Erythroblast (primary cell): Measurements from ENCODE around the gene IPPK.

Source experiments
- DNase-seq, 2 experiments: peaks; one replicate each; lab custom pipeline; 2025; lab: John Stamatoyannopoulos, UW
- GATA1 ChIP-seq: IDR thresholded peaks from 2 replicates; pipeline ENCODE4 v1.6.1; 2011; ENCODE audit warnings: low read depth, mild to moderate bottlenecking, control low read depth, low read length, moderate library complexity
- POLR2A ChIP-seq: IDR thresholded peaks from 2 replicates; pipeline ENCODE4 v1.6.1; 2011; ENCODE audit warnings: mild to moderate bottlenecking, low read length

The IPPK gene

GRCh38 chr9:92657296-92658094, 12.4 kb downstream of the IPPK start:
- no peak for TF ChIP-seq POLR2A
- no peak for TF ChIP-seq GATA1
- DNase-seq: no peak

- DNase-seq: no peak
- no peak for TF ChIP-seq POLR2A
- no peak for TF ChIP-seq GATA1
Observed at GRCh38 chr9:92656537-92656925, 13.4 kb downstream of the IPPK start.

DNA sequence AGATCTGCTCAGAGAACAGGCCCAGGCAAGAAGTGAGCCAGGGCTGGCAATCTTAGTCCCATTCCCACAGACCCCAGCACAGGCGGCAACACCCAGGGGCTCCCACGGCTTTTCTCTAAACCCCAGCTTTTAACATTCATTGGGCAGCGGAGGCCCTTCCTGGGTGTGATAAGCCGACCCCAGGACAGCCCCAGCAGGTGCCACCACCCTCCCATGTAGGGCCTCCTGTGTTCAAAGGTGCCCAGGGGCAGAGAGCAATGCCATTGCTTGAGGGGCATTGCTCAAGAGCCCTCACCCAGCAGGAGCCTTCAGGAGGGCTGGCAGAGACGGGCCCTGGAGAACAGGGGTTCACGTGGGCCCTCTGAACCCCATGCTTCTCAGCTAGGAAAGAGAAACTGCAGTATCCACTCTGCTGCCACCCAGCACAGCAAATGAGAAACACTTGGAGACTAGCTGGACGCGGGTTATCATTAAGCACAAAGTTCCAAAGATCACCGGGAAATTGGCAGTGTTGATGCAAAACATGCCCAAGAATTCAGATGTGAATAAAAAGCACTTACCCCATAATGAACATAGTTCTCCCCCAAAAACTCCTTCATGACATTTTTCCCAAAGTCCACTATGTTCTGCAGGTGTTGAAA, 13.9 kb downstream of the IPPK start:
- TF ChIP-seq POLR2A: no peak
- no peak for TF ChIP-seq GATA1
- peak in 1 of 2 experiments; percentile 16 for DNase-seq

DNA sequence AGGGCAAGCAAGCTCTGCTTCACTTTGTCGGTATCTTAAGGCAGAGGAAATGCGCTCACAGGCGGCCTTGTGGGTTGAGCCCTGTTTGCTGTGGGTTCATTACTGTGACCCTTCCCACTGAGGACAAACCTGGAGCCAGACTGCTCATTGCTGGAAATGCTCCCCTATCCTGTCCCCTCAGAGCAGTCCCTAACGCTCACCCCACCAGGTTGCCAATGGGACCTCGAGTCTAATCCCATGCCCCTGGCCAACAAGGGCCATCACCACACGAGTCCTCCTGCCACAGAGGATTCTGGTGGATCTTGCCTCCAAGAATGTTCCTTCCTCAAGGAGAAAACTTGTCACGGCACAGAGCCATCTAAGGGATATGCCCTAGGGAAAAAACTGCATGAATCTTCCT, 14.6 kb downstream of the IPPK start:
- TF ChIP-seq GATA1: no peak
- no peak for TF ChIP-seq POLR2A
- DNase-seq: no peak

GRCh38 chr9:92654481-92655301, 15.2 kb downstream of the IPPK start:
- DNase-seq: peak; percentile 68 to 79
- TF ChIP-seq GATA1: no peak
- no peak for TF ChIP-seq POLR2A

DNA sequence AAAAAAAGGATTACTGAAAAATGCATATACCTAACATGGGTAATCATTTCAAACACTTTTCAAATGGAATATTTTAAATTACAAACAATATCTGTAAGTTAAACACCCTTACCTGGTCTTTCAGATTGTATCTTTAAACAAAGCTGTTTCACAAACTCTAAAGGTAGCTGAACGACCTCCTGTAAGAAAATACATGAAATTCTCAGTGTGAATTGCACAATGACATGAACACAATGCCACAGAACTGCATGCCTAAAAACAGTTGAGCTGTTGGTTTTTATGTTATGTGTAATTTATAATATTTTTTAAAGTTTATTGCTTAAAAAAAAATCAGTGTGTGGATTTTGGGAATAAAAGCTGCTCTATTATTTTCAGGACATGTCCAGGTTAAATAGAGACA, 17.5 kb downstream of the IPPK start:
- no peak for DNase-seq
- no peak for TF ChIP-seq GATA1
- TF ChIP-seq POLR2A: no peak

- no peak for DNase-seq
- TF ChIP-seq GATA1 (no peak), POLR2A (no peak)
Observed at GRCh38 chr9:92650839-92651621, 18.9 kb downstream of the IPPK start.

DNA sequence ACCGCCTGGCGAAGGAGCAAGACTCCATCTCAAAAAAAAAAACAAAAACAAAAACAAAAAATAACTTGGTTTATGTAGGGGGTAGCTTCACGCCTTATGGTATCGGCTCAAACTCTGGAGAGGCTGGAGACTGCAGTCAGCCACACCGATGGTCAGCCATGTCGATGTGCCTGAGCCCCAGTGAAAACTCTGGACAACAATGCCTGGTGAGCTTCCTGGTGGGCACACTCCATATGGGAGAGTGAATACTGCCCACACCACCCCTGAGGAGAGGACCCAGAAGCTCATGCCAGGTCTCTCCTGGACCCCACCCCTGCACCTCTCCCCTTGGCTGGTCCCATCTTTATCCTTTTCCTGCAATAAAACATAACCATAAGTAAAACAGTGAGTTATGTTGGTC, 19.6 kb downstream of the IPPK start:
- TF ChIP-seq POLR2A (no peak), GATA1 (no peak)
- no peak for DNase-seq

- no peak for TF ChIP-seq GATA1
- no peak for TF ChIP-seq POLR2A
- no peak for DNase-seq
Observed at GRCh38 chr9:92649007-92649406, 20.9 kb downstream of the IPPK start.

GRCh38 chr9:92648474-92648971, 21.4 kb downstream of the IPPK start:
- DNase-seq: no peak
- no peak for TF ChIP-seq POLR2A
- TF ChIP-seq GATA1: no peak

- TF ChIP-seq POLR2A: no peak
- no peak for DNase-seq
Observed at GRCh38 chr9:92647671-92648473, 22.1 kb downstream of the IPPK start.

GRCh38 chr9:92645041-92645440, 24.9 kb downstream of the IPPK start:
- no peak for TF ChIP-seq POLR2A
- TF ChIP-seq GATA1: no peak
- DNase-seq: no peak

DNA sequence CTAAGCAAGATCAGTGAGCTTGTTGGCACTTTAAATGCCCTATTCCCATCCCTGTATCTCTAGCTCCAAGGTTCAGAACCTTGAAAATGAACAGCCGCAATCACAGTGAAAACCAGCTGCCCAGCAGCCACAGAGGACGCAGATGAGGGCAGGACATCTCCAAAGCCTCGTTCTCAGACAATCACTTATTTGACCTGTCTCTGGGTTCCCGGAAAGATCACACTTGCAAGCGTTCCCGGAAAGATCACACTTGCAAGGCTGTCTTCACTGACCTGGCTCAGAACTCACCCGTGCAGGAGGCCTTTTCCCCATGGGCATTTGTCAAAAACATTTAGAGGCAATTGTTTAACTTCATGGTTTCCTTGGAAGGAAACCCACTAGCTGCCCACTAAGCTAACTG, 25.7 kb downstream of the IPPK start:
- no peak for TF ChIP-seq POLR2A
- TF ChIP-seq GATA1: no peak

More for the DNA sequence above, 25.7 kb downstream of the IPPK start:
- no peak for DNase-seq
